ENCODE data around the gene MAS1.

- no peak for TF ChIP-seq EZH2 (conservative IDR thresholded peaks at IDR 0.05; ENCODE audit: low read depth, low read length)
- TF ChIP-seq POLR2A (IDR thresholded peaks at IDR 0.05; ENCODE audit: insufficient read depth in 1 of 2, low read depth in 2 of 2, low read length in 2 of 2) = no peak
- TF ChIP-seq CTCF (CRISPR knock-in tag; IDR thresholded peaks at IDR 0.05) = no peak
- no peak for TF ChIP-seq ZBTB3 (CRISPR knock-in tag; IDR thresholded peaks at IDR 0.05; ENCODE audit: borderline replicate concordance, low read depth)
- TF ChIP-seq ZBTB40 (IDR thresholded peaks at IDR 0.05) = no peak
- no peak for TF ChIP-seq ZBTB40 (CRISPR knock-in tag; IDR thresholded peaks at IDR 0.05)
Measured at GRCh38 chr6:159908979-159909378, 18.2 kb downstream of the MAS1 start.

All from HepG2 (cell line).